ENCODE measurements around the gene MUTYH. TPM values are rescaled to one million over a fixed set of nuclear protein-coding genes. Genes with fewer than 3 reads are reported as not detected.
"Not testable (repeated sequence)": the region's sequence is repeated elsewhere in the genome, so short reads cannot be mapped to it uniquely, and the experiment has no call there.

The MUTYH gene
- polyA plus RNA-seq (2012; ENCODE audit: insufficient read depth, insufficient read length, low read depth): 41.3 TPM

DNA sequence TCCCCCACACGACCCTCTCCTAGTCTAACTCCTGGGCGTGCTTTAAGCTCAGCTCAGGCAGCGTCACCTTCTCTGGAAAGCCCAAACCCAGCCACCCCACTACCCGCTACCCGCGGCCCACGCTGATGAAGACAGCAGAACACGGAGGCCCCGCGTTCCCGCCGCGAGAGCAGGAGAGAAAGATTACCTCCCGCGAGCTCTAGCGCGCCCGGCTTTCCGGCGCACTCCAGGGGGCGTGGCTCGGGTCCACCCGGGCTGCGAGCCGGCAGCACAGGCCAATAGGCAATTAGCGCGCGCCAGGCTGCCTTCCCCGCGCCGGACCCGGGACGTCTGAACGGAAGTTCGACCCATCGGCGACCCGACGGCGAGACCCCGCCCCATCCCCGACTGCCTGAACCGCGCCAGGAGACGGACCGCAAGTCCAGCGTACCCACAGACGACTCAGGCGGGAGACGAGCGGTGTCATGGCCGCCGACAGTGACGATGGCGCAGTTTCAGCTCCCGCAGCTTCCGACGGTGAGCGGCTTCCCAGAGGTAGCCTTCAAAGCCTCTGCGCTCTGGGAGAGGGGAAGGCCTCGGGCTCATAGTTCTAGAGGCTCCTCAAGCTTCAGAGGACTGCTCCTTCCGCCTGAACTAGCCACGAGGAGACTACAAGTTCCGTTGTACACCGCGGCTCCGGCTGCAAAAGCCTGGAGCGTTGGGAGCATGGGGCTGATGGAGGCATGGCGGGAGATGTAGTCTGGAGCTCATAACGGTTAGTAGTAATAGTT lies at the start of gene MUTYH, which contains the start of gene TOE1:
Gene MUTYH (minus strand): TSS at position 652 of the 770 bp plus-strand sequence. CDS start 5,935 bp downstream, outside the sequence.
Gene TOE1 (plus strand): TSS at position 382 of the 770 bp plus-strand sequence. CDS start 83 bp downstream, at position 465.
- no peaks in the 10 kb centered on the region for H3K9me3 ChIP-seq
- peaks cover 11% of the 10 kb centered on the region for H3K36me3 ChIP-seq
- peak within 1 kb of the TSS; percentile 81 for H3K4me3 ChIP-seq (ENCODE audit: low read depth, low read length)
- no peak for TF ChIP-seq CTCF (IDR thresholded peaks at IDR 0.05; ENCODE audit: low read depth, low read length)
- DNase-seq: peak; percentile 95
- no peaks in the 10 kb centered on the region for H3K27me3 ChIP-seq
- H3K4me1 ChIP-seq: no peaks in the 10 kb centered on the region

DNA sequence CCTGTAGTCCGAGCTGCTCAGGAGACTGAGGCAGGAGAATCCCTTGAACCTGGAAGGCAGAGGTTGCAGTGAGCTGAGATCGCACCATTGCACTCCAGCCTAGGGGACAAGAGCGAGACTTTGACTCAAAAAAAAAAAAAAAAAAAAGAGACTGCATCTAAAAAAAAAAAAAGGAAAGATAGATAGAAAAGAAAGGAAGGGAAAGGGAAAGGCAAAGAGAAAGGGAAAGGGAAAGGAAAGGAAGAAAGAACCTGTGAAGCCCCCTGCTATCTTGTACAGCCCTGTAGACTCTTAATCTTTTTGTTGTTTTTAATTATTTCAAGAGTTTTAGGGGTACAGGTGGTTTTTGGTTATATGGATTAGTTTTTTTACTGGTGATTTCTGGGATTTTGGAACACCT lies 46.0 kb upstream of the MUTYH start:
- Histone ChIP-seq H3K4me1 (no peaks in the 10 kb centered on the region), H3K4me3 (ENCODE audit: low read depth, low read length) (no peak overlapping the region), H3K36me3 (no peaks in the 10 kb centered on the region), H3K9me3 (no peaks in the 10 kb centered on the region), H3K27me3 (no peaks in the 10 kb centered on the region)
- no peak for TF ChIP-seq CTCF (IDR thresholded peaks at IDR 0.05; ENCODE audit: low read depth, low read length)
- no peak for DNase-seq

DNA sequence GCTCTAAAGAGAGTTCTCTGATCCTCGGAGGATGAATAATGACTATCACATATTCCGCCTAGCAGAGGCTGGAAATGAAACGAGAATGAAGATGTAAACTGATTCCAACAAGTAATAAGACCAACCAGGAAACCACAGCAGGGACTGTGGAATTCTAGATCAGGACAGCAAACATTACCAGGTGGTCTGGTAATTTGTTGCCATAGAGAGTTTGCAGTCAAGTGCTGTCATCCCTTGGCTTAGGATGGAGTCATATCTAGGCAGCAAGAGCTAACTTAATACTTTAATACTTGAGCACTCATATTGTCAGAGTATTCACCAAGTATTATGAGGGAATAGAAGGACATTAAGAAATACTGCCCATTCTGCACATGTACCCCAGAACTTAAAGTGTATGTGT lies 45.1 kb upstream of the MUTYH start:
- TF ChIP-seq CTCF (IDR thresholded peaks at IDR 0.05; ENCODE audit: low read depth, low read length): no peak
- DNase-seq: no peak

DNA sequence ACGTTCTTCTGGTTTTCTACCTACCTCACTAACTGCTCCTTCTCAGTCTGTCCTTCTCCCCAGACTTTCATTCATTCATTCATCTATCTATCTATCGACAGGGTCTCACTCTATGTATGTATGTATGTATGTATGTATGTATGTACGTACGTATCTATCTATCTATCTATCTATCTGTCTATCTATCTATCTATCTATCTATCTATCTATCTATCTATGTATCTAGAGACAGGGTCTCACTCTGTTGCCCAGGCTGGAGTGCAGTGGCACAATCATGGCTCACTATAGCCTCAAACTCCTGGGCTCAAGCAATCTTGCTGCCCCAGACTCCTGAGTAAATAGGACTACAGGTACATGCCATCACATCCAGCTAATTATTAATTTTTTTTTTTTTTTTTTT lies 44.0 kb upstream of the MUTYH start:
- DNase-seq; H3K4me1 ChIP-seq; H3K36me3 ChIP-seq; H3K27me3 ChIP-seq; H3K9me3 ChIP-seq; H3K4me3 ChIP-seq (ENCODE audit: low read depth, low read length): not testable (repeated sequence)

More for the DNA sequence above, 45.1 kb upstream of the MUTYH start:
- Histone ChIP-seq H3K9me3 (no peaks in the 10 kb centered on the region), H3K36me3 (no peaks in the 10 kb centered on the region), H3K4me3 (ENCODE audit: low read depth, low read length) (no peak overlapping the region), H3K4me1 (no peaks in the 10 kb centered on the region), H3K27me3 (no peaks in the 10 kb centered on the region)

GRCh38 chr1:45383191-45383590 lies 43.0 kb upstream of the MUTYH start:
- Histone ChIP-seq H3K27me3 (no peaks in the 10 kb centered on the region), H3K4me1 (no peaks in the 10 kb centered on the region), H3K9me3 (no peaks in the 10 kb centered on the region), H3K36me3 (no peaks in the 10 kb centered on the region), H3K4me3 (ENCODE audit: low read depth, low read length) (no peak overlapping the region)
- no peak for TF ChIP-seq CTCF (IDR thresholded peaks at IDR 0.05; ENCODE audit: low read depth, low read length)
- DNase-seq: no peak

- H3K36me3 ChIP-seq: no peaks in the 10 kb centered on the region
- no peaks in the 10 kb centered on the region for H3K9me3 ChIP-seq
- no peak for DNase-seq
- H3K4me3 ChIP-seq (ENCODE audit: low read depth, low read length): no peak overlapping the region
- H3K27me3 ChIP-seq: no peaks in the 10 kb centered on the region
- no peaks in the 10 kb centered on the region for H3K4me1 ChIP-seq
- no peak for TF ChIP-seq CTCF (IDR thresholded peaks at IDR 0.05; ENCODE audit: low read depth, low read length)
Measured at GRCh38 chr1:45381243-45381642, 41.0 kb upstream of the MUTYH start.

All from BE2C (cell line).